Cerebellar cortex (tissue), 1 donor: ENCODE data around the gene MRTFA.
"Not testable (repeated sequence)": the region's sequence is repeated elsewhere in the genome, so short reads cannot be mapped to it uniquely, and the experiment has no call there.

Source experiments
- DNase-seq: peaks from one replicate; pipeline ENCODE4 v3.0.0-alpha.2; 2015; ENCODE audit warnings: low spot score

MRTFA gene

DNA sequence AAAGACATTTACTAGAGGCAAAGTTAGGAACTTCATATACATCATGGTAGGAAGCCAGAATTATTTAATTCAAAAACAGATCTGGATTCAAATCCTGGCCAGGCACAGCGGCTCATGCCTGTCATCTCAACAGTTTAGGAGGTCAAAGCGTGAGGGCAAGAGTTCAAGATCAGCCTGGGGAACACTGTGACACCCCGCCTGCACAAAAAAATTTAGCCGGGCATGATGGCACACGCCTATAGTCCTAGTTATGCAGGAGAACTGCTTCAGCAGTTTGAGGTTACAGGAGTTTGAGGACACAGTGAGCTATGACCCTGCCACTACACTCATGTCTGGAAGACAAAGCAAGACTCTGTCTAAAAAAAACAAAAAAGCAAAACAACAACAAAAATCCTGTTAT is 8.9 kb downstream of the MRTFA start:
- no peak for DNase-seq

GRCh38 chr22:40626851-40627250 is 9.7 kb downstream of the MRTFA start:
- no peak for DNase-seq

GRCh38 chr22:40625794-40626193 is 10.7 kb downstream of the MRTFA start:
- not testable (repeated sequence) for DNase-seq

DNA sequence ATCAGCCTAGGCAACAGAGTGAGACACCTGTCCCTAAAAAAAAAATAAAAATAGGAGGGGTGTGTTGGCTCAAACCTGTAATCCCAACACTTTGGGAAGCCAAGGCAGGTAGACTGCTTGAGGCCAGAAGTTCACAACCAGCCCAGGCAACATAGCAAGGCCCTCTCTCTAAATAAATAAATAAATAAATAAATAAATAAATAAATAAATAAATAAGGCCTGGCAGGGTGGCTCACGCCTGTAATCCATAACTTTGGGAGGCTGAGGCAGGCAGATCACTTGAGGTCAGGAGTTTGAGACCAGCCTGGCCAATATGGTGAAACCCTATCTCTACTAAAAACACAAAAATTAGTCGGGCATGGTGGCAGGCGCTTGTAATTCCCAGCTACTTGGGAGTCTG is 11.2 kb downstream of the MRTFA start:
- DNase-seq = not testable (repeated sequence)

DNA sequence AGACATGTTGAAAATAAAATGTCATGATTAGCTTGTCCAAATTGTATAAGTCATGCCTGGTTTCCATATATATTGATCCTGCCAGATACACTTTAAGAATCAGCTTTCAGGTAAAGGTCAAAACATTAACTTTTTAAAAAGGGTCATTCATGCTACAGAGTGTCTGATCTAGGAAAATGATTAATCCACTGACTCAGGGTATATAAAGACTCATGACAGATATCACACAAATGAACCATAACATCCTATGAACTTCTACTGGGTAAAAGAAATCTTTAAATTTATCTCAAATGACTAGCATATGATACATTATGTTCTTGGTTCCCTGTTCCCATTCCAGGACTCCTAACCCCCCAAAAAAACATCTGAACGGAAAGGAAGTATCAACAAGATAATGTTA is 11.7 kb downstream of the MRTFA start:
- no peak for DNase-seq

- DNase-seq = no peak
These were observed 15.0 kb downstream of the MRTFA start for GRCh38 chr22:40621309-40622151.

- no peak for DNase-seq
These were observed 16.0 kb downstream of the MRTFA start for GRCh38 chr22:40620464-40621046.

GRCh38 chr22:40618400-40618799 is 18.1 kb downstream of the MRTFA start:
- DNase-seq = no peak

DNA sequence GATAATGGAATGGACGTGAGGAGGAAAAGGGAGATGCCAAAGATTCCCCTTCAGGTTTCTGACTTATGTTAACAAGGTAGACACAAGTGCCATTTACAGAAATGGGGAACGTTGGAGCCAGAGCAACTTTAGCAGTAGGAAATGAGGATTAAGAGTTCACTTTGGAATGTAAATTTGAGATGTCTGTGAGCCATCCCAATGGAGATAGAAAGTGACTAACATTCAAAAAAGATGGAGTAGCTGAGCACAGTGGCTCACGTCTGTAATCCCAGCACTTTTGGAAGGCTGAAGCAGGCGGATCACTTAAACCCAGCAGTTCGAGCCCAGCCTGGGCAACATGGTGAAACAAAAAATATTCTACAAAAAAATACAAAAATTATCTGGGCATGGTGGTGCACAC is 19.9 kb downstream of the MRTFA start:
- no peak for DNase-seq

DNA sequence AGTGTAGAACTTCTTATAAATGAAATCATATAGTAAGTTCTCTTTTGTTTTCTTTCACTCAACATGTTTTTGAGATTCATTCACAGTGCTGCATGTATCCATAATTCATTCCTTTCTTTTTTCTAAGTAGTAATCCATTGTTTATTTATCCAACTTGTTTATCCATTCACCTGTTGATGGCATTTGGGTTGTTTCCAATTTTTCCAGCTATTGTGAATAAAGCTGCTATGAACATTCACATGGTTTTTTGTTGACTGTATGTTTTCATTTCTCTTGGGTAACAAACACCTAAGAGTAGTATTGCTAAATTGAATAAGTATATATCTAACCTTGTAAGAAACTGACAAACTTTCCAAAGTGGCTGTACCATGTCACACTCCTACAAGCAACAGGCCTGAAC is 23.5 kb downstream of the MRTFA start:
- no peak for DNase-seq

DNA sequence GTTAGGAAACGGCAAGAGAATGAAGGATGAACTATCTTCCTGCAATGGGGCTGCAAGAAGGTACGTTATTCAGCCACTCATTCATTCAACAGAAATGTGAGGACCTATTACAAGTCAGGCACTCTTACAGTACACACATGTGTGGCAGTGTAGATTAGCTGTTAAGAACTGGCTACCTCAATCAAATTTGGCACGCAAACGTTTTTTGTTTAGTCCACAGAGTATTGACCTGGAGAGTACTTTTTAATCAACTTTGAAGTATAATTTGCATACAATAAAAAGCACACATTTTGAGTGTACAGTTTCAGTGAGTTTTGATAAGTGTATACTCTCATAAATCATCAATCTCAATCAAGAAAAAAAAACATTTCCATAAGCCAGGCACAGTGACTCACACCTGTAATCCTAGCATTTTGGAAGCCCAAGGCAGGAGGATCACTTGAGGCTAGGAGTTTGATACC is 24.2 kb downstream of the MRTFA start:
- no peak for DNase-seq

DNA sequence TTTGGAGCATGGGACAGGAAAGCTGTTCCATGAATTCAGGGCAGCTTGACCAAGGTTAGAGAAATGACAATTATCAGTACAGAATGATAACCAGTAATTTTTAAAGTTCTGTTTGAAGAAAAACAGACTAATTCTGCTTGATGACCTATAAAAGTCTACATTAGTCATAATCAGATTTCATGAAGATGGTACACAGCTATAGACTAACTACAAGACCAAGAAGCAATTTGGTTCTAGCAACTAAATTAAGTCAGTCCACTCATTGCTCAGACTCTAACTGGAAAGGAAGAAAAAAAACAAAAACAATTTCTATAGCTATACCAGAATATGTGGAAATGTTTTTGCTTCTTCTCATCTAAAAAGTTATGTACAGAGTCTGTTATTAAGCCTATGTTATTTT is 24.9 kb downstream of the MRTFA start:
- no peak for DNase-seq

- no peak for DNase-seq
These were observed 26.1 kb downstream of the MRTFA start for GRCh38 chr22:40610329-40610850.

GRCh38 chr22:40609216-40609615 is 27.3 kb downstream of the MRTFA start:
- no peak for DNase-seq

- no peak for DNase-seq
These were observed 29.0 kb downstream of the MRTFA start for GRCh38 chr22:40607506-40607905.

GRCh38 chr22:40606306-40606705 is 30.2 kb downstream of the MRTFA start:
- no peak for DNase-seq

GRCh38 chr22:40605761-40606160 is 30.8 kb downstream of the MRTFA start:
- DNase-seq = peak; percentile 75

GRCh38 chr22:40603088-40603605 is 33.4 kb downstream of the MRTFA start:
- DNase-seq = no peak

DNA sequence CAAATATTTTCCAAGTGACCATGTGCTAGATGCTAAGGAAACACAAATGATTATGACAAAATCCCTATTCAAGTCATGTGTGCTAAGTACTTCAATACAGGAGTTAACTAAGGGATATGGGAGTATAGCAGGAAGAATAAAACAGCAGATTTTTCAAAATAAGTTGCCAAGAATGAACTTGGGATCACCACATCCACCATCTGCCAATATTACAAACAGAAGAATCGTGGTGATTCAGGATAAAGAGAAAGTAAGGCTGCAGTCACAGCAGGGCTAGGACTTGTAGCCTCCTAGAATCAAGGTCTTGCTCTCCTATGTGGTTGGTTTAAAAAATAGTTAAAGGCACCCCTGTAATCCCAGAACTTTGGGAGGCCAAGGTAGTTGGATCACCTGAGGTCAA is 34.3 kb downstream of the MRTFA start:
- DNase-seq = no peak

DNA sequence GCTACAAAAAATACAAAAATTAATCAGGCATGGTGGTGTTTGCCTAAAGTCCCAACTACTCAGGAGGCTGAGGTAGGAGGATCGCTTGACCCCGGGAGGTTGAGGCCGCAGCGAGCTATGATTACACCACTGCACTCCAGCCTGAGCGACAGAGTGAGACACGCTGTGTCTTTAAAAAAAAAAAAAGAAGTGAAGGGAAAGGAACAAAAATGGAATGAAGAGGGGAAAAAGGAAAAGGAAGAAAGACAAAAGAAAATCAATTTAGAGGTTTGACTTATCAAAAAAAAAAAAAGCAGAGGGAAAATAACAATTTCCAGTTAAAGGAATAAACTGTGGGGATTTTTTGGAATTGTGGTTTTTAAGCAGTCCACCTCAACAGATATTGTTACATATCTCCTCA is 36.8 kb downstream of the MRTFA start:
- no peak for DNase-seq

DNA sequence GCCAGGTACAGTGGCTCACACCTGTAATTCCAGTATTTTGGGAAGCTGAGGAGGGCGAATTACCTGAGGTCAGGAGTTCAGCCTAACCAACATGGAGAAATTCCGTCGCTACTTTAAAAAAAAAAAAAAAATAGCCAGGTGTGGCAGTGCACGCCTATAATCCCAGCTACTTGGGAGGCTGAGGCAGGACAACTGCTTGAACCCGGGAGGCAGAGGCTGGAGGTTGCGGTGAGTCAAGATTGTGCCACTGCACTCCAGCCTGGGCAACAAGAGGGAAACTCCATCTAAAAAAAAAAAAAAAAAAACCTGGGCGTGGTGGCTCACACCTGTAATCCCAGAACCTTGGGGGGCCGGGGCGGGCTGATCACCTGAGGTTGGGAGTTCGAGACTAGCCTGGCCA is 37.8 kb downstream of the MRTFA start:
- not testable (repeated sequence) for DNase-seq

DNA sequence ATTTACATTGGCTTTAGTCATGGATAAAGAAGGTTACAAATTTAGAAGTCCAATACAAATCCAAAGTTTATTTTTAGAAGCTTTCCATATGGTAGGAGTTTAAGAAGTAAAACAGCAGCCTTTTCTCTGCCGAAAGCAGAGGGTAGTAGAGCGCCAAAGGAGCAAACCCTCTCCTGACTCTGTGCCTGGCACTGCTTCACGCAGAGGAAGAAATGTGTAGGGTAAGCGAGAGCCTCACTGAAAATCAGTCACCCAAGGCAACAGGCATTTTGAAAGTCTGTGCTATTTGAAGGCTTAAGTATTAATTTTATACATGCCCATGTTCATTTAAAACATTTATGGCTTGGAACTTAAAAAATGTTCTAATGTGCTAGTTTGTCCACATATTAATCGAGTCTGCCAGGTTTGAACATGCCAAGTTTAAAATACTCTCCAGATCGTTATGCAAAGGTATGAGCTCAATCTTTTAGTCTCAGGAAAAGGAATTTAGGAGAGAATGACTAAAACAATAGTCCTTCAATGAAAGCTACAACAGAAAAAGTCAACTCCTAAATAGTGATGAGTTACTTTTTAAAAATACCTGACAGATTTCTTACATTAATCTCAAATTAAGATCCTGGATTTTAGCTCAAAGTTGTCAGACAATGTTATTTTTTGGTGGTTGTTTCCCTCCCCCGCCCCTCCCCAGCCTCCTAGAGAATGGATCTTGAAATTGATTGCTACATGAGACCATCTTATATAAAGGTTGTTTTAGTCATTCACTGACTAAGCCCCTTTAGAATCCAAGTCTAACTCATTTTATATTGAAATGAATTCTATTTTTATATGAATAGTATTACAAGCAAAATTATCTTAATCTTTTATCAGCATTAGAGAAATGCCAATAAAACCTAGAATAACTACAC is 38.7 kb downstream of the MRTFA start:
- DNase-seq = peak; percentile 33
